MCF 10A (cell line): ENCODE results near the gene STK32B. TPM values are rescaled to one million over a fixed set of nuclear protein-coding genes. Genes with fewer than 3 reads are reported as not detected.
"Not testable (repeated sequence)": the region's sequence is repeated elsewhere in the genome, so short reads cannot be mapped to it uniquely, and the experiment has no call there.

Experiments used
- BruUV-seq: library from RNA; stranded (reverse); fragments of 400-500 nt; replicated peaks from 2 replicates; lab custom pipeline; 2021; lab: Mats Ljungman, UMichigan
- CTCF ChIA-PET: fragments of 300-600 bp; sonication (Branson Sonifier 250); formaldehyde crosslinking; extraction: SDS; loops from one replicate; lab custom pipeline; 2021; ENCODE audit warnings: antibody characterized with exemption, inconsistent platforms; lab: Yijun Ruan, JAX
- POLR2A ChIA-PET: fragments of 300-600, 350-650 bp; sonication (Branson Sonifier 250); formaldehyde crosslinking; extraction: SDS; loops from one replicate; lab custom pipeline; 2020; ENCODE audit warnings: antibody characterized with exemption, inconsistent platforms; lab: Yijun Ruan, JAX
- DNase-seq: peaks from one replicate; pipeline ENCODE4 v3.0.0-alpha.2; 2018; ENCODE audit not compliant: unreplicated experiment
- H3K27ac Mint-ChIP-seq: one replicate; pipeline ENCODE4 v1.8.0; 2022; ENCODE audit warnings: mild to moderate bottlenecking, low read depth, mixed read lengths; ENCODE audit not compliant: unreplicated experiment
- H3K27me3 Mint-ChIP-seq: one replicate; pipeline ENCODE4 v1.8.0; 2022; ENCODE audit warnings: mixed read lengths; ENCODE audit not compliant: insufficient read depth, unreplicated experiment
- H3K36me3 Mint-ChIP-seq: one replicate; pipeline ENCODE4 v1.8.0; 2022; ENCODE audit warnings: mild to moderate bottlenecking, moderate library complexity, mixed read lengths; ENCODE audit not compliant: insufficient read depth, unreplicated experiment
- H3K4me1 Mint-ChIP-seq: one replicate; pipeline ENCODE4 v1.8.0; 2022; ENCODE audit warnings: mixed read lengths; ENCODE audit not compliant: insufficient read depth, unreplicated experiment
- H3K4me3 Mint-ChIP-seq: one replicate; pipeline ENCODE4 v1.8.0; 2022; ENCODE audit warnings: mild to moderate bottlenecking, moderate library complexity, mixed read lengths; ENCODE audit not compliant: unreplicated experiment
- H3K9me3 Mint-ChIP-seq: one replicate; pipeline ENCODE4 v1.8.0; 2022; ENCODE audit warnings: mixed read lengths; ENCODE audit not compliant: unreplicated experiment
- CTCF ChIP-seq: fragments of 200-600 bp; IDR thresholded peaks from one replicate; pipeline ENCODE4 v1.8.0; 2022; ENCODE audit warnings: antibody characterized with exemption, mild to moderate bottlenecking; ENCODE audit not compliant: unreplicated experiment
- intact Hi-C: fragments of 100-400 bp; cut with micrococcal nuclease; formaldehyde crosslinking; loops from 2 replicates; pipeline ENCODE4 v1.14.1; 2022
- total RNA-seq: library from RNA; stranded (reverse); gene quantifications from 2 replicates; pipeline ENCODE4 v1.2.3, GENCODE V29; 2022

The STK32B gene
- total RNA-seq, 1 experiment from 2014 or later = not detected

- Mint-ChIP-seq H3K9me3 (peaks cover 15% of the 10 kb centered on the region), H3K4me1 (no peaks in the 10 kb centered on the region), H3K36me3 (no peaks in the 10 kb centered on the region), H3K27ac (no peak overlapping the region), H3K27me3 (no peaks in the 10 kb centered on the region), H3K4me3 (no peak overlapping the region)
- DNase-seq = no peak
- intact Hi-C loops = no loop called here
- POLR2A ChIA-PET = interaction anchor here (0.6 kb wide), 1 partner anchor 136 kb away, joined by 3 read pairs; no protein-coding TSS in a partner anchor
- TF ChIP-seq CTCF = no peak
- CTCF ChIA-PET = interaction anchor here (0.6 kb wide), 1 partner anchor 68 kb away, joined by 3 read pairs; no protein-coding TSS in a partner anchor
- no TSS peak for BruUV-seq
These were observed 384.5 kb downstream of the STK32B start for GRCh38 chr4:5435823-5436222.

GRCh38 chr4:5443976-5444802, 392.9 kb downstream of the STK32B start:
- POLR2A ChIA-PET = interaction anchor here (0.6 kb wide), 1 partner anchor 1790 kb away, joined by 4 read pairs; no protein-coding TSS in a partner anchor
- DNase-seq, H3K4me3 Mint-ChIP-seq, H3K36me3 Mint-ChIP-seq, CTCF ChIA-PET, H3K27me3 Mint-ChIP-seq, H3K27ac Mint-ChIP-seq, intact Hi-C loops, H3K4me1 Mint-ChIP-seq, BruUV-seq: not testable (repeated sequence)
- peaks cover 14% of the 10 kb centered on the region for H3K9me3 Mint-ChIP-seq

GRCh38 chr4:5444918-5445517, 393.7 kb downstream of the STK32B start:
- H3K27ac Mint-ChIP-seq = no peak overlapping the region
- no peak for DNase-seq
- no peaks in the 10 kb centered on the region for H3K36me3 Mint-ChIP-seq
- H3K4me1 Mint-ChIP-seq = no peaks in the 10 kb centered on the region
- H3K9me3 Mint-ChIP-seq = peaks cover 14% of the 10 kb centered on the region
- ChIA-PET POLR2A (interaction anchor here (0.5 to 0.6 kb wide), 2 partner anchors 391 to 1791 kb away, joined by 4 read pairs; no protein-coding TSS in a partner anchor), CTCF (interaction anchor here (1.1 kb wide), 1 partner anchor 45 kb away, joined by 4 read pairs; no protein-coding TSS in a partner anchor)
- intact Hi-C loops = no loop called here
- TF ChIP-seq CTCF = no peak
- no peak overlapping the region for H3K4me3 Mint-ChIP-seq
- no peaks in the 10 kb centered on the region for H3K27me3 Mint-ChIP-seq
- no TSS peak for BruUV-seq

GRCh38 chr4:5446595-5447226, 395.4 kb downstream of the STK32B start:
- TF ChIP-seq CTCF = no peak
- Mint-ChIP-seq H3K4me3 (no peak overlapping the region), H3K27me3 (no peaks in the 10 kb centered on the region), H3K36me3 (no peaks in the 10 kb centered on the region), H3K27ac (no peak overlapping the region), H3K9me3 (peaks cover 14% of the 10 kb centered on the region), H3K4me1 (no peaks in the 10 kb centered on the region)
- no peak for DNase-seq
- BruUV-seq = no TSS peak
- intact Hi-C loops = no loop called here
- ChIA-PET POLR2A (no interaction called here), CTCF (interaction anchor here (0.7 to 1.9 kb wide), 3 partner anchors 12 to 391 kb away, joined by 3 to 7 read pairs (median 6); no protein-coding TSS in a partner anchor)
